Breast epithelium (tissue), 4 donors: ENCODE data around the gene PLAAT3. TPM values are rescaled to one million over a fixed set of nuclear protein-coding genes. Genes with fewer than 3 reads are reported as not detected.

Experiments
- DNase-seq, 2 donors: peaks; one replicate each; pipeline ENCODE4 v3.0.0-alpha.2; 2019; ENCODE audit warnings: low spot score in 2 of 2
- H3K27ac ChIP-seq, 2 donors: fragments of 200-600 bp; sonication (generic) in 1 of 2; one replicate each; pipeline ENCODE4 v1.5.1; 2016 to 2019; ENCODE audit warnings: mild to moderate bottlenecking in 1 of 2
- H3K27me3 ChIP-seq, 2 donors: fragments of 200-600 bp; sonication (generic) in 1 of 2; one replicate each; pipeline versions ENCODE4 v1.5.1 to v1.6.0; 2017 to 2019; ENCODE audit warnings: control low read depth in 1 of 2, mild to moderate bottlenecking in 1 of 2
- H3K36me3 ChIP-seq: fragments of 200-600 bp; one replicate; pipeline ENCODE4 v1.5.1; 2019
- H3K4me1 ChIP-seq, 2 donors: fragments of 200-600 bp; sonication (generic); one replicate each; pipeline ENCODE4 v1.5.1; 2016 to 2019; ENCODE audit warnings: control low read depth in 1 of 2
- H3K4me3 ChIP-seq, 3 donors: fragments of 200-600 bp; sonication (generic); 1 replicate in 2 of 3; 2 replicates in 1 of 3; pipeline ENCODE4 v1.5.1; 2016 to 2019; ENCODE audit warnings: mild to moderate bottlenecking in 3 of 3, moderate library complexity in 2 of 3
- H3K9me3 ChIP-seq, 2 donors: fragments of 200-600 bp; sonication (generic) in 1 of 2; one replicate each; pipeline ENCODE4 v1.5.1; 2016 to 2019; ENCODE audit warnings: control low read depth in 1 of 2
- POLR2A ChIP-seq: fragments of 450-650 bp; IDR thresholded peaks from one replicate; pipeline ENCODE4 v1.6.1; 2016; ENCODE audit warnings: antibody characterized with exemption, mild to moderate bottlenecking, moderate library complexity
- POLR2AphosphoS5 ChIP-seq, 3 donors: sonication (generic); formaldehyde crosslinking; IDR thresholded peaks; one replicate each; pipeline ENCODE4 v1.6.1; 2017; ENCODE audit warnings: antibody characterized with exemption in 3 of 3
- intact Hi-C: fragments of 100-400 bp; cut with DNase I; formaldehyde crosslinking; loops from one replicate; pipeline ENCODE4 v1.15.1; 2023; ENCODE audit warnings: low total_unique reads
- total RNA-seq, 3 donors: library from RNA; depleted of rRNA; stranded (reverse); fragments of >200 nt; gene quantifications; one replicate each; pipeline ENCODE4 v1.1.0, GENCODE V29; 2016
- TF ChIP-seq, protein P1 (sequence below), 3 donors: fragments of 450-650 bp; IDR thresholded peaks; one replicate each; pipeline ENCODE4 v1.5.1; 2016 to 2017; ENCODE audit warnings: antibody characterized with exemption in 3 of 3, mild to moderate bottlenecking in 3 of 3, moderate library complexity in 3 of 3

The PLAAT3 gene
- total RNA-seq, 3 donors from 2014 or later, result 128 to 527 (median 204) TPM

DNA sequence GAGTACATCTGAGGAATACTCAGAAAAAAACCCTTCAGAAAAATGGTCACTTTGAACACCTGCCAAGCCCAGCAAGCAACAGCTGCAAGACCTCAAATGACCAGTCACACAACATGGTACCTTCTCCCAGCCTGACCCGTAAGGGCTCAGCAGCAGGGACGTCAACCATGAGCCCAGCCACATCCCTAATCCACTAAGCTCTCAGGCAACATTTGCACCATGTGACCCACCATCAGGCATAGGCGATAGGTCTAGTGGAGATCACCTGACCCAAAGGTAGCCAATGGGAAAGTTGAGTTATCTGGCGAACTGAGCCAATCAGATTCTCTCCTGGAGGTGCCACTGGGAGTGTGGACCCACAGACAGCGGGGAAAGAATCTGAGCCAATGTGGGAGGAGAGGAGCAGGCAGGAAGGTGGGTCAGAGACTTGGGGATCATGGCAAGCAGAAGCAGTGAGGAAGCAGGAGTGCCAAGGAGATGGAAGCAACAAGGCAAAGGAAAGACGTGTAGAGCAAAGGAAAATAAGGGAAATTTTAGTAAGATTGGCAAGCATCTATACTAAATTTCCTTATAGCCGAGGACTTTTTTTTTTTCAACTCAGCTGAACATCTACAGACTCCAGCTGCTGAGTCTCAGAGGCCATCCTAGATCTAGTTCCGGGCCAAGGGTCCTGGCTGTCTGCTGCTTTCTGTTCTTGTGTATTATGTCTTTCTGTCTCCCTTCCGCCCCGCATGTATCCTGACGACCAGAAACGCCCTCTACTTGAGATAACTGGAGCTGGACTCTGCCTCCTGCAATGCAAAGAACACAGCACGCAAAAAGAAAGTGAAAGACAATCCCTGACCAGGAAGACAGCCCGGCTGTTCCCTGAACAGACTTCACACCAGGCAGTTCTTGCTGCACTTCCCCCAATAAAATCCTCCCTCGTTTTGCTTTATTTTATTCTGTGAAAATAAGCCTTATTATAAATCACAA, 40.1 kb downstream of the PLAAT3 start:
- intact Hi-C loops, result no loop called here
- peak overlapping the region; percentile 76 to 84 for H3K27ac ChIP-seq
- H3K36me3 ChIP-seq, result no peaks in the 10 kb centered on the region
- peak overlapping the region; percentile 5 to 47 (median 25) for H3K4me3 ChIP-seq
- no peaks in the 10 kb centered on the region for H3K27me3 ChIP-seq
- H3K9me3 ChIP-seq, result no peaks in the 10 kb centered on the region
- TF ChIP-seq, protein P1, sequence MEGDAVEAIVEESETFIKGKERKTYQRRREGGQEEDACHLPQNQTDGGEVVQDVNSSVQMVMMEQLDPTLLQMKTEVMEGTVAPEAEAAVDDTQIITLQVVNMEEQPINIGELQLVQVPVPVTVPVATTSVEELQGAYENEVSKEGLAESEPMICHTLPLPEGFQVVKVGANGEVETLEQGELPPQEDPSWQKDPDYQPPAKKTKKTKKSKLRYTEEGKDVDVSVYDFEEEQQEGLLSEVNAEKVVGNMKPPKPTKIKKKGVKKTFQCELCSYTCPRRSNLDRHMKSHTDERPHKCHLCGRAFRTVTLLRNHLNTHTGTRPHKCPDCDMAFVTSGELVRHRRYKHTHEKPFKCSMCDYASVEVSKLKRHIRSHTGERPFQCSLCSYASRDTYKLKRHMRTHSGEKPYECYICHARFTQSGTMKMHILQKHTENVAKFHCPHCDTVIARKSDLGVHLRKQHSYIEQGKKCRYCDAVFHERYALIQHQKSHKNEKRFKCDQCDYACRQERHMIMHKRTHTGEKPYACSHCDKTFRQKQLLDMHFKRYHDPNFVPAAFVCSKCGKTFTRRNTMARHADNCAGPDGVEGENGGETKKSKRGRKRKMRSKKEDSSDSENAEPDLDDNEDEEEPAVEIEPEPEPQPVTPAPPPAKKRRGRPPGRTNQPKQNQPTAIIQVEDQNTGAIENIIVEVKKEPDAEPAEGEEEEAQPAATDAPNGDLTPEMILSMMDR (IDR thresholded peaks at IDR 0.05), result no peak
- no peak for TF ChIP-seq POLR2A
- TF ChIP-seq POLR2AphosphoS5 (IDR thresholded peaks at IDR 0.05), result no peak
- peaks cover 0 to 20% of the 10 kb centered on the region in 2 donors for H3K4me1 ChIP-seq
- DNase-seq, result no peak

DNA sequence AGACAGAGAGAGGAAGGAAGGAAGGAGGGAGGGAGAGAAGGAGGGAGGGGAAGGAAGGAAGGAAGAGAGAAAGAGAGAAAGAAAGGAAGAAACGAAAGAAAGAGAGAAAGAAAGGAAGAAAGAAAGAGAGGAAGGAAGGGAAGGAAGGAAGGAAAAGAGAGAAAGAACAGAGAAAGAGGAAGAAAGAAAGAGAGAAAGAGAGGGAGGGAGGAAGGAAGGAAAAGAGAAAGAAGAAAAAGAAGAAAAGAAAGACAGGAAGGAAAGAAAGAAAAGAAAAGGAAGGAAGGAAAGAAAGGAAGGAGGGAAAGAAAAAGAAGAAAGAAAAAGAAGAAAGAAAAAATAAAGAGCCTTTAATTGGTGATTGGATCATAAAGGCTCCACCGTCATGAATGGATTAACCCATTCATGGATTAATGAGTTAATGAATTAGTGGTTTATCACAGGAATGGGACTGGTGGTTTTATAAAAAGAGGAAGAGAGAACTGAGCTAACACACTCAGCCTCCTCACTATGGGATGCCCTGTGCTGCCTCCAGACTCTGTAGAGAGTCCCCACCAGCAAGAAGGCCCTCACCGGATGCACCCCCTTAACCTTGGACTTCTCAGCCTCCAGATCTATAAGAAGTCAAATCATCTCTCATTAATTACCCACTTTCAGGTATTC, 42.1 kb downstream of the PLAAT3 start:
- intact Hi-C loops, result no loop called here
- H3K4me3 ChIP-seq, result no peak overlapping the region
- DNase-seq, result no peak
- TF ChIP-seq, protein P1 (IDR thresholded peaks at IDR 0.05), result no peak
- no peak for TF ChIP-seq POLR2AphosphoS5 (IDR thresholded peaks at IDR 0.05)
- no peak for TF ChIP-seq POLR2A
- peaks cover 0 to 20% of the 10 kb centered on the region in 2 donors for H3K4me1 ChIP-seq
- no peaks in the 10 kb centered on the region for H3K36me3 ChIP-seq
- H3K27me3 ChIP-seq, result no peaks in the 10 kb centered on the region
- no peaks in the 10 kb centered on the region for H3K9me3 ChIP-seq
- no peak overlapping the region for H3K27ac ChIP-seq

DNA sequence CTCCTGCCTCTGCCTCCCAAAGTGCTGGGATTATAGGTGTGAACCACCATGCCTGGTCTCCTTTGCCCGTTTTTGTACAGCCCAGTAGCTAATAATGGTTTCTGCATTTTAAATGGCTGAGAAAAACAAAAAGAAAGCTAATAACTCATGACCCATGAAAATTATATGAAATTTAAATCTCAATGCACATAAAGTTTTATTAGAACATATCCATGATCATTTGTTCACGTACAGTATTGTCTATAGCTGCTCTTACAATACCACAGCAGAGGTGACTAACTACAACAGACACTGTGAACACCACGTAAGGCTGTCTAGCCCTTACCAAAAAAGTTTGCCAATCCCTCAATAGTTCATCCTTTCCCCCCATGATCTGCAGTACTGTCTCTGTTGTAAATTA, 44.7 kb downstream of the PLAAT3 start:
- Histone ChIP-seq H3K36me3 (no peaks in the 10 kb centered on the region), H3K4me1 (peaks cover 0 to 10% of the 10 kb centered on the region in 2 donors), H3K27ac (no peak overlapping the region), H3K4me3 (no peak overlapping the region), H3K27me3 (no peaks in the 10 kb centered on the region), H3K9me3 (no peaks in the 10 kb centered on the region)
- intact Hi-C loops, result no loop called here
- no peak for DNase-seq
- TF ChIP-seq, protein P1 (IDR thresholded peaks at IDR 0.05), result no peak

DNA sequence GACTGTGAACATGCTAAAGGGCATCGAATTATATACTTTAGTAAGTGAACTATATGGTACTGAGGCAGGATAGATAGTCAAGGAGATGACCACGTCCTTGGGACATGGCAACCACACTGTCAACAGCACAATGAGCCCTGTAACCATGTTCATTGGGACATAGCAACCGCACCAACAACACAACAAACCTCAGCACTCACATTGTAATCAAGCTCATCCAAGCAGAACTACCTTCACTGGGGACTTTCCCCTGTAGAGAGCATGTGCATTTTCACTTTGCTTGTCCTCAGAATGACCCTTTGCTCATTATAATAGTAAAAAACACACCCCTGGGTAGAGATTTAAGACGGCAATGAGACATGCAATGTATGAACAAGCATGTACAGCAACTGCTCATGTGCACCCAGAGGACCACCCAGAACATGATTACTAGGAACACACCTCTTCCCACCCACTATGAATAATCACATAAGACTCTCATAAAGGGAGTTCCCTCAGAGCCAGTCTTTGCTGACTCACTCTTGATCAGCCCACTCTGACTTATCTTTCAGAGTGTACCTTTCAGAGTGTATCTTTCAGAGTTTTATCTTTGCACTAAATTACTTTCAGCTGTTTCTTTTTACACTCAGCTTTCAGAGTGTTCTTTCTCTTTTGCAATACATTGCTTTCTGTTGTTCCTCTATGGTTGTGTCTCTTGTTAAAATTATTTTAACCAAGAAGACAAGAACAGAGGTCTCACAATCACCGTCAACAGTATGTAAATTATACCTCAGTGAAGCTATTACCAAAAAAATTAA, 47.0 kb downstream of the PLAAT3 start:
- H3K27me3 ChIP-seq, result no peaks in the 10 kb centered on the region
- H3K4me3 ChIP-seq, result peak overlapping the region in 1 of 3 donors; percentile 7
- H3K9me3 ChIP-seq, result no peaks in the 10 kb centered on the region
- H3K27ac ChIP-seq, result peak overlapping the region; percentile 76 to 77
- H3K4me1 ChIP-seq, result no peaks in the 10 kb centered on the region
- DNase-seq, result peak in 1 of 2 donors; percentile 67
- TF ChIP-seq, protein P1 (IDR thresholded peaks at IDR 0.05), result no peak
- TF ChIP-seq POLR2A (no peak), POLR2AphosphoS5 (IDR thresholded peaks at IDR 0.05) (peak in 2 of 3 donors; percentile 37 to 49)
- no peaks in the 10 kb centered on the region for H3K36me3 ChIP-seq
- intact Hi-C loops, result no loop called here
